HTERT RPE-1 (cell line): ENCODE data around the gene TMEM37.

Source experiments
- in situ Hi-C: fragments of 300-500 bp; cut with MboI; formaldehyde crosslinking; loops from 4 replicates; pipeline ENCODE4 v1.14.3; 2020; ENCODE audit warnings: low sequenced_read_pairs

Gene TMEM37

DNA sequence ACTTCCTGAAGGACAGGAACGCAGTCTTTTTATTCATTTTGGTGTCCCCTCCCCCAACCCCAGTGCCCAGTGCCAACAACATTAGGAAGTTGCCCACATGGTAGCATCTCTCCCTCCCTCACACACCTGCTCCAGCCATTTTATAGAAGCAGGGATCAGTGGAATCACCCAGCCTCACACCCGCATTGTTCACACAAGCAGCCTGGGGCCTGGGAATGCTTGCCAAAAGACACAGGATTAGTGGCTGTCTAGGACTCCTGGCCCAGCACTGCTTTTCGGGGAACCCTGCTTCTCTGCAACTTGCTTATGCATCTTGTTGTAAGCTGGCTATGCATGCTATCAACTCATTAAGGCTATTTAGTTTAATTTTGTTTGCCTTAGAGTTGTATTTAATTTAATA lies 17.9 kb downstream of the TMEM37 start:
- in situ Hi-C loops: no loop called here

- in situ Hi-C loops: no loop called here
Observed at GRCh38 chr2:119451336-119452050, 19.8 kb downstream of the TMEM37 start.

DNA sequence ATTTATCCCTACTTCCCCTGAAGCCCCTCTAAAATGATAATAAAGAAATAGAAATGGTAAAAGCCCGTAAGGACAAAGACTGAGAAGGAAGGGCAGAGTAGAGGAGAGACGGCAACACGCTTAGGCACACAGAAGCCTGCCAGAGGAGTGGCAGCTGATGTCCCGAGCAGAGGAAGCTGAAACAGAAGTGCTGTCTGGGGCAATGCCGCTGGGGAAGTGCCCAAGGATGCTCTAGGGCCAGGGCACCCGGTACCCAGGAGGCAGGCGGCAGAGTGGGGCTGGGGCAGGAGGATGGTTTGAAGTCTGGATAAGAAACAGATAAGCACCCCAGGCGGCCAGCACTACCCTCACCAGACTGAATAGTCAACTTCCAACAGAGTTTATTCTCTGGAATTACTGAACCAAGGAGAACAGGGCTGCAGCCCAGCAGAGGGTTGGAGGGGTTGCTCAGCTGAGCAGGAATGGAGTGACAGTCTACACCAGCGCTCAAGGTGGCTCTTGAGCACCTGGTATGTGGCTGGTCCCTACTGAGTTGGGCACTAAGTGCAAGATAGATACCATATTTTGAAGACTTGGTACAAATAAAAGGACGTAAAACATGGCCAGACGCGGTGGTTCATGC lies 22.4 kb downstream of the TMEM37 start:
- in situ Hi-C loops: no loop called here

- in situ Hi-C loops: no loop called here
Observed at GRCh38 chr2:119455066-119455718, 23.5 kb downstream of the TMEM37 start.

- in situ Hi-C loops: no loop called here
Observed at GRCh38 chr2:119460076-119460475, 28.4 kb downstream of the TMEM37 start.

DNA sequence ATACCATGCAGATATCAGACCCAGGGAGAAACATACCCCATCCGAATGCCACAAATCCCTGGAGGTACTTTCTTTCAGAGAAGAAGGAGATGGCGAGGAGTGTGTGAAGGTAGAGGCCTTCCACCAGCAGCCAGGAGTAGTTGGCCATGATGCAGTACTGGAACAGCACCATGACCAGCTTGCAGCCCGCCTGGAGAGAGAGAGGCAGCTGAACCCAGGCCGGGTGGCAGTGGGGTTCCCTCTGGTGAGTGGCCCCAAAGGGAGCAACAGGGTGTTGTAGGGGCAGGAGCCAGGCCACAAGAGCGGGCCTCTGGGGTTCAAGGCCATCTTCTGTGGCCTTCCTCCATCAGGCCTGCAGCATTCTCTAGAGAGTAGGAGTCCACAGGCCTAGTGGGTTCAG lies 30.2 kb downstream of the TMEM37 start:
- in situ Hi-C loops: no loop called here

DNA sequence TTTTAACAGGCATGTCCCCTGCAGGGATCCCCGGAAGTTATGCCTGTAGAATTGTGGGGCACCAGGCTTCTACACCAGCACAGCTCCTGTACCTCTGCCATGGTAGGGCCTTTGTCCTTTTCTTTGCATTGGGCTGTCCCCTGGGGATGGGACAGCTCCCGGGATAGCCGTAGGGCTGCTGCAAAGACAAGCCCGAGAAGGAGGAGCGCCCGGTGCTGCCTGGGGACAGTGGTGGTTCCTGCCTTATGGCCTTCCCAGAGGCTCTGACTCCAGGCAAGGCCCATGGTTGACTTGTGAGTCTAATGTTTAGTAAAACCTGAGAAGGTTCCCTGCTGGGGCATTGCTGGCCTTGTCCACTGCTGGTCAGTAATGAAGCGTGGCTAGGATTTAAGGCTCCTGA lies 30.9 kb downstream of the TMEM37 start:
- in situ Hi-C loops: no loop called here

DNA sequence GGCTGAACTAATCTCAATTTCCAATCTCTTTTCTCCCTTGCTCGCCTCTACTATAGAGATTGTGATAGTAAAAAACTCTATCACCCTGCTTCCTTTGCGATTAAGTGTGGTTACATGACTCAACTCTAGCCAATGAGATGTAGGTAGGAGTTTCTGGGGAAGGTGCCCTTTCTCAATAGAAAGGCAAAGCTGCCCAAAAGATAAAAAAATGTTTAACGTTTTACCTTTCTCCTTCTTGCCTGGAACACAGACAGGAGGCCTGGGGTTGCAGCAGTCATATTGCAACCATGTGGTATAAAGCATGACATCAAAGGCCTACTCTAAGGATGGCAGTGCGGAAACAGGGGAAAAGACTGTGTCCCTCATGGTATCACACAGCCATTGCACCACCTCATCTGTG lies 31.5 kb downstream of the TMEM37 start:
- in situ Hi-C loops: no loop called here

DNA sequence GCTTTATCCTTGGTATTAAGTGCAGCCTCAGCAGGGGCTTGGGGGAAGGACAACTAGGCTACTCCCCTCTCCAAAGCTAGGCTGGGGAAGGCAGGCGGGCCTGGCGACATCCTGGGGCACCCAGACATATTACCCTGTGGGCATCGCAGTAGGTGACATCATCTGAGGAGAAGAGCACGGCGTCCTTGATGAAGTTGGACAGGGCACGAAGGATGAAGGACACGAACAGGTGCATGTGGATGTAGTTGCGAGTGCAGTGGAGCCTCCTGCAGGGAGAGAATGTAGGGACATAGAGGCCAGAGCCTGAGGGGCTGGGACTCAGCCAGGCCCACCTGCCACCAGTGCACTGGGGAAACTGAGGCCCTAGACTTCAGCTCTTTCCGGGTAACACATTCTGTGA lies 32.3 kb downstream of the TMEM37 start:
- in situ Hi-C loops: no loop called here

DNA sequence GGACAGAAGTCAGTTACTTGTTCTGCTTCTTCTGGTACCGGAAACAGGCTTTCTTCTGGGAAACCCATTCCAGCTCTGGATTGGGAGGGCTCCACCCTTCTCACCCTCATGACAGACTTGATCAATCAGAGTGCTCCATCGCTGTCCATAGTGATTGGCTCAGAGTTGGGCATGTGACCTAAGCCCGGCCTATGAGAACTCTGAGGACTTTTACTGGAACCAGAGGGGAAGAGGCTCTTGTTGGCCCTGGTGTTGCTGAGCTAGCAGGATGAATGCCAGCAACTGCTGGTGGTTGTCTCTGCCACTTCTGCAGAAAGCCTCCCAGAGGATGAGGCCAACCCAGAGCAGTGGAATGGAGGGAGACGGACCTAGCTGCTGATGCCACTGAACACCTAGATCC lies 33.3 kb downstream of the TMEM37 start:
- in situ Hi-C loops: no loop called here

GRCh38 chr2:119465687-119466086 lies 34.0 kb downstream of the TMEM37 start:
- in situ Hi-C loops: no loop called here

DNA sequence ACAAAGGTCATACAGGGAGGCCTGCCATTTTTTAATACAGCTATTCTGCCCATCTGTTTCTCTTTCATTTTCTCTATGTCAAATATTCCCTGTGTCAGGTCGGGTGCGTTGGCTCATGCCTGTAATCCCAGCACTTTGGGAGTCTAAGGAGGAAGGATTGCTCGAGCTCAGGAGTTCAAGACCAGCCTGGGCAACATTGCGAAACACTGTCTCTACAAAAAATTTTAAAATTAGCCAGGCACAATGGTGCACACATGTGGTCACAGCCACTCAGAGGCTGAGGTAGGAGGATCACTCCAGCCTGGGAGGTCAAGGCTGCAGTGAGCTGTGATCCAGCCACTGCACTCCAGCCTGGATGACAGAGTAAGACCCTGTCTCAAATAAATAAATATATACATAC lies 34.7 kb downstream of the TMEM37 start:
- in situ Hi-C loops: no loop called here

- in situ Hi-C loops: no loop called here
Observed at GRCh38 chr2:119468154-119468955, 36.7 kb downstream of the TMEM37 start.

DNA sequence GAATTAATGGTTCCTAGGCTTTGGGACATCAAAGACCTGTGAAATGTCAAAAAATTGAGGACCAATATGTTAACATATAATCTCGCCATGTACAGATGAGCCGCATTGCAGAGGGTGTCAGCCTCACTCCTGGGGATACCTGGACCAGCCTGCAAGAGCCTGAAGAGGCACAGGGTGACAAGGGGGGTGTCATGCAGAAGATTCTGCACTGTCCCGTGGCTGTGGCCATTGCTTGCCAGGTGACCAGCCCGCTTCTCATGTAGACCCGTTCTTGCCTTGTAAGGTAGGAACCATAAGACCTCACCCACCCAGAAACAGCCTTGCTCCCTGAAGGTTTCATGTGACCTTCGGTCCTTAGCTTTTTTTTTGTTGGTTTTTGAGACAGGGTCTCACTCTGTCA lies 37.5 kb downstream of the TMEM37 start:
- in situ Hi-C loops: no loop called here

- in situ Hi-C loops: no loop called here
Observed at GRCh38 chr2:119469661-119470297, 38.1 kb downstream of the TMEM37 start.

- in situ Hi-C loops: no loop called here
Observed at GRCh38 chr2:119472749-119473148, 41.1 kb downstream of the TMEM37 start.

DNA sequence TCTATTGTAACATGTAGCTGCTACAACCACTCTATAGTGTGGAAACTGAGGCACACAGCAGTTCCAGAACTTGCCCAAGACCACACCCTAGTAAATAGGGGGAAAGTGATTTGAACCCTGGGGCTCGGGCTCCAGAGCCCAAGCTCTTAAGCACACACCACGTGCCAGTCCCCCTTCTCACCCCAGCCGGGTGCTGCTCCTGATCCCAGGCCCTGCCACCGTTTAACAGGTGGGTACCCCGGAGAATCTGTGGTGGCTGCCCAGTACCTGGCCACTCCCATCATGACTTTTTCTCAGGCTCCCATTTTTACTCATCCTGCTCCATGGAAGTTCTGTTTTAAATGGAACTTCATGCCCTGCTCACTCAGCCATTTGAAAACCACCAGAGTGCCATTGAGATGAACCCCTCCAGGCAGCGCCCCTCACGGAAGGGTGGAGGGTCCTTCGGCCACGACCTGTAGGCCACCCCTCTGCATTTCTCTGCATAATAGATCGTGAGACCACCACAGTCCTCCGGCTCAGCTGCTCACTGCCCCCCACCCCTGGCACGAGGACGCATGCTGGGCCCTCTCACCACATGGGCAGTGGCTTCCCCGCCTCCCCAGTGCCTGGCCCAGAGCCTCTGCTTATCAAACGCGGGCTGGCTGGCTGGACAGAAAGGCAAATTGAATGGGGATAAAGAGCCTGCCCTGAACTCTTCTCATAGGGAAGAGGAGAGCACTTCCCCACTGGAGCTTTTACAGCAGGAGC lies 42.1 kb downstream of the TMEM37 start:
- in situ Hi-C loops: no loop called here

GRCh38 chr2:119474371-119475224 lies 42.9 kb downstream of the TMEM37 start:
- in situ Hi-C loops: no loop called here

- in situ Hi-C loops: no loop called here
Observed at GRCh38 chr2:119475225-119475856, 43.7 kb downstream of the TMEM37 start.
